PC-3 (cell line): Measurements from ENCODE around the gene SDK1.

Experiments
- EZH2 ChIP-seq: fragments of 300-600 bp; sonication (generic); IDR thresholded peaks from one replicate; pipeline ENCODE4 v1.6.1; 2017; ENCODE audit warnings: antibody characterized with exemption, mild to moderate bottlenecking, low read length; ENCODE audit not compliant: unreplicated experiment
- EZH2phosphoT487 ChIP-seq: fragments of 300-600 bp; sonication (generic); IDR thresholded peaks from 2 replicates; pipeline ENCODE4 v1.6.1; 2018; ENCODE audit warnings: mild to moderate bottlenecking, antibody characterized with exemption, low read length, borderline replicate concordance
- TF ChIP-seq, protein P1 (sequence below): fragments of 300-600 bp; sonication (generic); conservative IDR thresholded peaks from 2 replicates; pipeline ENCODE4 v1.5.1; 2017; ENCODE audit warnings: antibody characterized with exemption, low read depth, mild to moderate bottlenecking, low read length

DNA sequence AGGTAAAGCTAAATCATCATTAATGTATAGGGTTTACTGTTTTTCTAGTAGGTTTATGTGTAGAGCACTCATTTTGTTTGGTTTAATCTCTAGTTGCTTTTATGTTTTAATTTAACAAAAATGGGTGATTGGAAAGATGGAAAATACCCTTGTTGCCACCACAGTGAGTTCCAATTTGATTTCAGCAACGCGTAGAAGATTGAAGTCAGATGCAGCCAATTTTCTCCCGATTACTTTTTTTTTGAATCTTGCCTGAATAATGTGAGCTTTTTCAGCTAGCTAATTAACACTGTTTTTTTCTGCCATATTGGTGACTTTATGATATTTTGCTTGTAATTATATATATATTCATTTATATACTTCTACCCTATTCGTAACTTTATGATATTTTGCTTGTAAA is 293.8 kb downstream of the SDK1 start:
- TF ChIP-seq, protein P1, sequence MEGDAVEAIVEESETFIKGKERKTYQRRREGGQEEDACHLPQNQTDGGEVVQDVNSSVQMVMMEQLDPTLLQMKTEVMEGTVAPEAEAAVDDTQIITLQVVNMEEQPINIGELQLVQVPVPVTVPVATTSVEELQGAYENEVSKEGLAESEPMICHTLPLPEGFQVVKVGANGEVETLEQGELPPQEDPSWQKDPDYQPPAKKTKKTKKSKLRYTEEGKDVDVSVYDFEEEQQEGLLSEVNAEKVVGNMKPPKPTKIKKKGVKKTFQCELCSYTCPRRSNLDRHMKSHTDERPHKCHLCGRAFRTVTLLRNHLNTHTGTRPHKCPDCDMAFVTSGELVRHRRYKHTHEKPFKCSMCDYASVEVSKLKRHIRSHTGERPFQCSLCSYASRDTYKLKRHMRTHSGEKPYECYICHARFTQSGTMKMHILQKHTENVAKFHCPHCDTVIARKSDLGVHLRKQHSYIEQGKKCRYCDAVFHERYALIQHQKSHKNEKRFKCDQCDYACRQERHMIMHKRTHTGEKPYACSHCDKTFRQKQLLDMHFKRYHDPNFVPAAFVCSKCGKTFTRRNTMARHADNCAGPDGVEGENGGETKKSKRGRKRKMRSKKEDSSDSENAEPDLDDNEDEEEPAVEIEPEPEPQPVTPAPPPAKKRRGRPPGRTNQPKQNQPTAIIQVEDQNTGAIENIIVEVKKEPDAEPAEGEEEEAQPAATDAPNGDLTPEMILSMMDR, result no peak
- no peak for TF ChIP-seq EZH2phosphoT487
- no peak for TF ChIP-seq EZH2
